K562 (cell line): ENCODE results near the gene IARS2. TPM values are rescaled to one million over a fixed set of nuclear protein-coding genes. Genes with fewer than 3 reads are reported as not detected.

ENCODE experiments used
- CAMTA2 ChIP-seq: fragments of 250-450 bp; sonication (Bioruptor Pico); conservative IDR thresholded peaks from 2 replicates; pipeline ENCODE4 v1.5.1; 2022
- ERF ChIP-seq: fragments of 450-650 bp; formaldehyde crosslinking; IDR thresholded peaks from 2 replicates; pipeline ENCODE4 v1.4.0; 2020; ENCODE audit warnings: mild to moderate bottlenecking, mixed read lengths
- ESRRA ChIP-seq: fragments of 450-650 bp; IDR thresholded peaks from 2 replicates; pipeline ENCODE4 v1.6.1; 2014; ENCODE audit warnings: low read depth, mild to moderate bottlenecking, moderate library complexity, borderline replicate concordance
- ETV5 ChIP-seq: sonication (generic); formaldehyde crosslinking; IDR thresholded peaks from 2 replicates; pipeline ENCODE4 v1.4.0; 2020; ENCODE audit warnings: low read depth, mild to moderate bottlenecking, missing genetic modification reagents
- FIP1L1 ChIP-seq: fragments of 200-400 bp; formaldehyde crosslinking; IDR thresholded peaks from 2 replicates; pipeline ENCODE4 v1.6.1; 2018; ENCODE audit warnings: mild to moderate bottlenecking, low read depth, low read length; ENCODE audit not compliant: poor library complexity, severe bottlenecking
- FOXJ2 ChIP-seq: fragments of 200-800 bp; sonication (Bioruptor generic); IDR thresholded peaks from 2 replicates; pipeline ENCODE4 v1.6.1; 2016; ENCODE audit warnings: missing genetic modification characterization, missing compliant biosample characterization
- MECOM ChIP-seq: fragments of 250-450 bp; sonication (Bioruptor Pico); IDR thresholded peaks from 2 replicates; pipeline ENCODE4 v1.8.0; 2022; ENCODE audit warnings: inconsistent platforms
- NCOA1 ChIP-seq: fragments of 450-650 bp; IDR thresholded peaks from 2 replicates; pipeline ENCODE4 v1.6.1; 2016; ENCODE audit warnings: low read depth
- NCOA2 ChIP-seq, 2 experiments: fragments of 450-650 bp; IDR thresholded peaks; 2 replicates each; pipeline ENCODE4 v1.6.1; 2018; ENCODE audit warnings: mild to moderate bottlenecking in 2 of 2, moderate library complexity in 1 of 2; ENCODE audit not compliant: partially characterized antibody in 2 of 2
- NRF1 ChIP-seq, 2 experiments: fragments of 450-650 bp; IDR thresholded peaks in 1 of 2; conservative IDR thresholded peaks in 1 of 2; 2 replicates each; pipeline ENCODE4 v1.6.1; 2014; ENCODE audit warnings: mild to moderate bottlenecking in 2 of 2
- POLR2H ChIP-seq: IDR thresholded peaks from 2 replicates; pipeline ENCODE4 v1.6.1; 2016; ENCODE audit warnings: missing genetic modification characterization, low read depth, mild to moderate bottlenecking, control low read depth, missing compliant biosample characterization, moderate library complexity
- SREBF2 ChIP-seq: sonication (generic); formaldehyde crosslinking; IDR thresholded peaks from 2 replicates; pipeline ENCODE4 v1.4.0; 2020; ENCODE audit warnings: mild to moderate bottlenecking, missing genetic modification reagents
- XRCC4 ChIP-seq: IDR thresholded peaks from one replicate; pipeline ENCODE4 v1.6.1; 2011; ENCODE audit not compliant: insufficient read depth, insufficient read length; ENCODE audit errors: extremely low read depth
- ZNF12 ChIP-seq: sonication (generic); formaldehyde crosslinking; IDR thresholded peaks from 2 replicates; pipeline ENCODE4 v1.4.0; 2020; ENCODE audit warnings: mild to moderate bottlenecking, missing genetic modification reagents
- ZNF143 ChIP-seq: sonication (generic); formaldehyde crosslinking; IDR thresholded peaks from 2 replicates; pipeline ENCODE4 v1.9.0; 2022; ENCODE audit warnings: mild to moderate bottlenecking, missing genetic modification reagents
- ZNF274 ChIP-seq: IDR thresholded peaks from 2 replicates; pipeline ENCODE4 v1.6.1; 2011; ENCODE audit warnings: low read depth, mild to moderate bottlenecking, low read length, moderate library complexity, borderline replicate concordance
- ZNF696 ChIP-seq: fragments of 250-450 bp; sonication (Bioruptor Pico); conservative IDR thresholded peaks from 2 replicates; pipeline ENCODE4 v1.4.0; 2020; ENCODE audit warnings: mild to moderate bottlenecking, moderate library complexity
- polyA plus RNA-seq, 8 experiments: library from polyadenylated mRNA; depleted of rRNA in 4 of 8; stranded (reverse) in 5 of 8; unstranded in 3 of 8; fragments of >200 nt; fragmentation: Nextera tagmentation in 2 of 8; fragmentation: Illumina TruSeq in 1 of 8; extraction: Ambion mirVana in 2 of 8; extraction: Trizol in 1 of 8; gene quantifications; 2 replicates each; pipeline versions ENCODE4 v1.2.1 to v1.2.3, GENCODE V29; 2011 to 2014; ENCODE audit warnings: inconsistent platforms in 1 of 8, missing spikeins in 1 of 8
- total RNA-seq, 7 experiments: library from RNA; depleted of rRNA in 6 of 7; stranded (reverse); fragments of >200 nt in 6 of 7; fragmentation: Illumina TruSeq in 2 of 7; extraction: Trizol in 2 of 7; gene quantifications; 2 replicates each; pipeline versions ENCODE4 v1.2.1 to v1.2.3, GENCODE V29; 2011 to 2021; ENCODE audit warnings: low replicate concordance in 1 of 7
- TF ChIP-seq, protein P1 (sequence below): sonication (generic); formaldehyde crosslinking; IDR thresholded peaks from 2 replicates; pipeline ENCODE4 v1.8.0; 2022; ENCODE audit warnings: mild to moderate bottlenecking, missing genetic modification reagents
- TF ChIP-seq, protein P2 (sequence below), 2 experiments: IDR thresholded peaks; 2 replicates each; pipeline ENCODE4 v1.6.1; 2012; ENCODE audit warnings: improper control_type of control experiment in 2 of 2, low read depth in 2 of 2, low read length in 2 of 2, borderline replicate concordance in 1 of 2
- TF ChIP-seq, protein P3 (sequence below): fragments of 200-800 bp; sonication (Bioruptor generic); IDR thresholded peaks from 2 replicates; pipeline ENCODE4 v1.6.1; 2017; ENCODE audit warnings: missing genetic modification characterization, missing compliant biosample characterization

IARS2 gene
- total and polyA plus RNA-seq, 9 of the 15 experiments (the other 6 are each of a cell fraction or from before 2014, with no cell fraction given) = 39.6 to 127 (median 93.8) TPM

DNA sequence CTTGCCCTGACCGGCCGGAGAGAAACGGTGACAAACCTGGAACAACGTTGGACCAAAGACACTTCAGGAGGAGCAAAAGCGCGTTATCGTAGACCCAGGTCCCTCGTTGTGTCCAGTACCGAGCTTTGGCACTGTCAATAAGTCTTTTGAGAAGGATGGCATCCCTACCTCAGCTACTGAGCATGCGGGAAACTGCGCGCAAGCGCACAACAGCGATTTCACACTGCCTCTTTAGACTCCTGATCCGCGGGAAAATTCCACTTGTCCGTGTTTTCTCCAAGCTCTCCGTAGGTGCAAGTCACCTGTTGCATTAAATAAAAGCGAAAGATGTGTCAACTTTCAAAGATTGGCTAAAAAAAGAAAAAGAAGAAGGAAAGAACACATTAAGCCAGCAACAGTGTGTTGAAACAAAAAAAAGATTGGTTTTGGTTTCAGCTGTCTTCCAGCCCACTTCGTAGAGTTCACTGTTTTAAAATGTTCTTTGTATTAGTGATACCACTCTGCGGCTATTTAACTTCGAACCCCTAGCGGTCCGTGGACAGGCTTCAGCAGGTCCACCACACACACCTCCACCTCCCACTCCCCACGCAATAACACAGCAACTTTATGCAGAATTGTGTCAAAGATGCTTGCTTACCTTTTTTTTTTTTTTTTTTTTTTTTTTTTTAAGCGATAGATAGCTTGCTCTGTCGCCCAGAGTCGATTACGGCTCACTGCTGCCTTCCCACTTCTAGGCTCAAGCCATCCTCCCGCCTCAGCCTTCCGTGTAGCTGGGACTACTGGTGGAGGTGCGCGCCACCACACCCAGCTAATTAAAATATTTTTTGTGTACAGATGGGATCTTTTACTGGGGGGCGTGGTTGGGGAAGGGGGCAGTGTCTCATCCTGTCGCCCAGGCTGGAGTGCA is 4.0 kb upstream of the IARS2 start, which contains the start of gene BPNT1 (continued):
- TF ChIP-seq ETV5 (CRISPR knock-in tag) (no peak; the same call in 1 of the 2 replicates), FIP1L1 (no peak), SREBF2 (CRISPR knock-in tag) (no peak), ZNF696 (CRISPR knock-in tag) (no peak), ERF (no peak), ZNF274 (no peak), ZNF12 (CRISPR knock-in tag) (no peak), NCOA1 (no peak; the same call in 1 of the 2 replicates), POLR2H (no peak; the same call in 1 of the 2 replicates), NRF1 (conservative IDR thresholded peaks at IDR 0.05 in 1 of 2, IDR thresholded peaks at IDR 0.05 in 1 of 2) (peak; percentile 90 to 91), ESRRA (no peak), NCOA2 (IDR thresholded peaks at IDR 0.05; ENCODE audit: partially characterized antibody in 2 of 2) (no peak), MECOM (CRISPR knock-in tag) (no peak), ZNF143 (CRISPR knock-in tag) (no peak), FOXJ2 (tag) (no peak), XRCC4 (no peak), CAMTA2 (CRISPR knock-in tag) (no peak)
- TF ChIP-seq, protein P1, sequence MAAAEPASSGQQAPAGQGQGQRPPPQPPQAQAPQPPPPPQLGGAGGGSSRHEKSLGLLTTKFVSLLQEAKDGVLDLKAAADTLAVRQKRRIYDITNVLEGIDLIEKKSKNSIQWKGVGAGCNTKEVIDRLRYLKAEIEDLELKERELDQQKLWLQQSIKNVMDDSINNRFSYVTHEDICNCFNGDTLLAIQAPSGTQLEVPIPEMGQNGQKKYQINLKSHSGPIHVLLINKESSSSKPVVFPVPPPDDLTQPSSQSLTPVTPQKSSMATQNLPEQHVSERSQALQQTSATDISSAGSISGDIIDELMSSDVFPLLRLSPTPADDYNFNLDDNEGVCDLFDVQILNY (CRISPR knock-in tag) = no peak
- TF ChIP-seq, protein P2, sequence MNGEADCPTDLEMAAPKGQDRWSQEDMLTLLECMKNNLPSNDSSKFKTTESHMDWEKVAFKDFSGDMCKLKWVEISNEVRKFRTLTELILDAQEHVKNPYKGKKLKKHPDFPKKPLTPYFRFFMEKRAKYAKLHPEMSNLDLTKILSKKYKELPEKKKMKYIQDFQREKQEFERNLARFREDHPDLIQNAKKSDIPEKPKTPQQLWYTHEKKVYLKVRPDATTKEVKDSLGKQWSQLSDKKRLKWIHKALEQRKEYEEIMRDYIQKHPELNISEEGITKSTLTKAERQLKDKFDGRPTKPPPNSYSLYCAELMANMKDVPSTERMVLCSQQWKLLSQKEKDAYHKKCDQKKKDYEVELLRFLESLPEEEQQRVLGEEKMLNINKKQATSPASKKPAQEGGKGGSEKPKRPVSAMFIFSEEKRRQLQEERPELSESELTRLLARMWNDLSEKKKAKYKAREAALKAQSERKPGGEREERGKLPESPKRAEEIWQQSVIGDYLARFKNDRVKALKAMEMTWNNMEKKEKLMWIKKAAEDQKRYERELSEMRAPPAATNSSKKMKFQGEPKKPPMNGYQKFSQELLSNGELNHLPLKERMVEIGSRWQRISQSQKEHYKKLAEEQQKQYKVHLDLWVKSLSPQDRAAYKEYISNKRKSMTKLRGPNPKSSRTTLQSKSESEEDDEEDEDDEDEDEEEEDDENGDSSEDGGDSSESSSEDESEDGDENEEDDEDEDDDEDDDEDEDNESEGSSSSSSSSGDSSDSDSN (IDR thresholded peaks at IDR 0.05; ENCODE audit: borderline replicate concordance in 1 of 2, low read depth in 2 of 2, low read length in 2 of 2) = no peak
- TF ChIP-seq, protein P3, sequence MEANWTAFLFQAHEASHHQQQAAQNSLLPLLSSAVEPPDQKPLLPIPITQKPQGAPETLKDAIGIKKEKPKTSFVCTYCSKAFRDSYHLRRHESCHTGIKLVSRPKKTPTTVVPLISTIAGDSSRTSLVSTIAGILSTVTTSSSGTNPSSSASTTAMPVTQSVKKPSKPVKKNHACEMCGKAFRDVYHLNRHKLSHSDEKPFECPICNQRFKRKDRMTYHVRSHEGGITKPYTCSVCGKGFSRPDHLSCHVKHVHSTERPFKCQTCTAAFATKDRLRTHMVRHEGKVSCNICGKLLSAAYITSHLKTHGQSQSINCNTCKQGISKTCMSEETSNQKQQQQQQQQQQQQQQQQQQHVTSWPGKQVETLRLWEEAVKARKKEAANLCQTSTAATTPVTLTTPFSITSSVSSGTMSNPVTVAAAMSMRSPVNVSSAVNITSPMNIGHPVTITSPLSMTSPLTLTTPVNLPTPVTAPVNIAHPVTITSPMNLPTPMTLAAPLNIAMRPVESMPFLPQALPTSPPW = peak; percentile 82
